ENCODE measurements around the gene ZSWIM2.

- TF ChIP-seq CTCF (IDR thresholded peaks at IDR 0.05 in 2 of 3, conservative IDR thresholded peaks at IDR 0.05 in 1 of 3; ENCODE audit: borderline replicate concordance in 1 of 3, insufficient read depth in 1 of 3, low read depth in 2 of 3, low read length in 2 of 3): peak; percentile 47 to 64 (median 58); a peak in 4 of 6 replicates
- no peak for TF ChIP-seq EZH2 (IDR thresholded peaks at IDR 0.05)
- TF ChIP-seq POLR2A (IDR thresholded peaks at IDR 0.05; ENCODE audit: borderline replicate concordance, extremely low read depth, insufficient read depth, insufficient read length): no peak
- TF ChIP-seq ELF1 (IDR thresholded peaks at IDR 0.05; ENCODE audit: borderline replicate concordance, low read depth): no peak
- no peak for TF ChIP-seq EGR1 (IDR thresholded peaks at IDR 0.05; ENCODE audit: low read depth)
- TF ChIP-seq YY1 (IDR thresholded peaks at IDR 0.05; ENCODE audit: extremely low read depth, insufficient replicate concordance, low read depth, low read length): no peak
Observed at GRCh38 chr2:186780701-186781316, 68.2 kb downstream of the ZSWIM2 start.

Measured in HCT116 (cell line).